Middle frontal gyrus (tissue), 1 donor: ENCODE data around the gene CACNA2D3.
A peak's percentile ranks its signal among the peaks of the same experiment; 100 is the strongest.

ENCODE experiments used
- DNase-seq: peaks from one replicate; pipeline ENCODE4 v3.0.0-alpha.2; 2015; ENCODE audit warnings: low spot score; ENCODE audit errors: extremely low spot score

Gene CACNA2D3

GRCh38 chr3:54832876-54833275, 710.5 kb downstream of the CACNA2D3 start:
- DNase-seq = no peak

- DNase-seq = no peak
Measured at GRCh38 chr3:54835701-54836100, 713.3 kb downstream of the CACNA2D3 start.

GRCh38 chr3:54836871-54837270, 714.5 kb downstream of the CACNA2D3 start:
- DNase-seq = no peak

- DNase-seq = no peak
Measured at GRCh38 chr3:54837964-54838363, 715.6 kb downstream of the CACNA2D3 start.

- DNase-seq = no peak
Measured at GRCh38 chr3:54841471-54841870, 719.1 kb downstream of the CACNA2D3 start.

GRCh38 chr3:54843352-54843751, 721.0 kb downstream of the CACNA2D3 start:
- no peak for DNase-seq

- DNase-seq = no peak
Measured at GRCh38 chr3:54844211-54844610, 721.9 kb downstream of the CACNA2D3 start.

- no peak for DNase-seq
Measured at GRCh38 chr3:54845011-54845410, 722.7 kb downstream of the CACNA2D3 start.

- DNase-seq = no peak
Measured at GRCh38 chr3:54845551-54845950, 723.2 kb downstream of the CACNA2D3 start.

- DNase-seq = no peak
Measured at GRCh38 chr3:54846119-54846518, 723.8 kb downstream of the CACNA2D3 start.

- no peak for DNase-seq
Measured at GRCh38 chr3:54847361-54847760, 725.0 kb downstream of the CACNA2D3 start.

- no peak for DNase-seq
Measured at GRCh38 chr3:54849360-54849759, 727.0 kb downstream of the CACNA2D3 start.

GRCh38 chr3:54850484-54851018, 728.2 kb downstream of the CACNA2D3 start:
- DNase-seq = no peak

- DNase-seq = peak; percentile 63
Measured at GRCh38 chr3:54853573-54854404, 731.4 kb downstream of the CACNA2D3 start.

GRCh38 chr3:54856271-54856670, 733.9 kb downstream of the CACNA2D3 start:
- DNase-seq = no peak

- DNase-seq = no peak
Measured at GRCh38 chr3:54857343-54857742, 735.0 kb downstream of the CACNA2D3 start.

GRCh38 chr3:54858093-54858785, 735.9 kb downstream of the CACNA2D3 start:
- no peak for DNase-seq

GRCh38 chr3:54859184-54859583, 736.8 kb downstream of the CACNA2D3 start:
- no peak for DNase-seq

GRCh38 chr3:54861248-54862067, 739.1 kb downstream of the CACNA2D3 start:
- DNase-seq = no peak

GRCh38 chr3:54862526-54862925, 740.2 kb downstream of the CACNA2D3 start:
- DNase-seq = no peak

- no peak for DNase-seq
Measured at GRCh38 chr3:54863366-54863765, 741.0 kb downstream of the CACNA2D3 start.

GRCh38 chr3:54863786-54864185, 741.4 kb downstream of the CACNA2D3 start:
- no peak for DNase-seq
